Measurements from ENCODE around the gene GABRB3.
"Not testable (repeated sequence)": the region's sequence is repeated elsewhere in the genome, so short reads cannot be mapped to it uniquely, and the experiment has no call there.

Gene GABRB3

GRCh38 chr15:26722621-26723160 lies 50.2 kb downstream of the GABRB3 start:
- no peak overlapping the region for H3K4me3 ChIP-seq (replicated peaks; ENCODE audit: low read depth, low read length)
- no peak for TF ChIP-seq CTCF (IDR thresholded peaks at IDR 0.05; ENCODE audit: low read length, missing control alignments)
- DNase-seq (ENCODE audit: low read depth) = no peak

- DNase-seq (ENCODE audit: low read depth) = no peak
- no peak overlapping the region for H3K4me3 ChIP-seq (replicated peaks; ENCODE audit: low read depth, low read length)
- no peak for TF ChIP-seq CTCF (IDR thresholded peaks at IDR 0.05; ENCODE audit: low read length, missing control alignments)
Measured at GRCh38 chr15:26721232-26721967, 51.5 kb downstream of the GABRB3 start.

GRCh38 chr15:26720546-26720945 lies 52.3 kb downstream of the GABRB3 start:
- H3K4me3 ChIP-seq (replicated peaks; ENCODE audit: low read depth, low read length) = no peak overlapping the region
- no peak for DNase-seq (ENCODE audit: low read depth)
- TF ChIP-seq CTCF (IDR thresholded peaks at IDR 0.05; ENCODE audit: low read length, missing control alignments) = no peak

- not testable (repeated sequence) for DNase-seq (ENCODE audit: low read depth); H3K4me3 ChIP-seq (replicated peaks; ENCODE audit: low read depth, low read length)
Measured at GRCh38 chr15:26719866-26720265, 53.0 kb downstream of the GABRB3 start.

- DNase-seq (ENCODE audit: low read depth) = no peak
- no peak overlapping the region for H3K4me3 ChIP-seq (replicated peaks; ENCODE audit: low read depth, low read length)
- TF ChIP-seq CTCF (IDR thresholded peaks at IDR 0.05; ENCODE audit: low read length, missing control alignments) = no peak
Measured at GRCh38 chr15:26716069-26716468, 56.8 kb downstream of the GABRB3 start.

GRCh38 chr15:26713498-26713897 lies 59.4 kb downstream of the GABRB3 start:
- H3K4me3 ChIP-seq (replicated peaks; ENCODE audit: low read depth, low read length) = no peak overlapping the region
- TF ChIP-seq CTCF (IDR thresholded peaks at IDR 0.05; ENCODE audit: low read length, missing control alignments) = no peak
- DNase-seq (ENCODE audit: low read depth) = no peak

GRCh38 chr15:26712335-26712734 lies 60.5 kb downstream of the GABRB3 start:
- no peak overlapping the region for H3K4me3 ChIP-seq (replicated peaks; ENCODE audit: low read depth, low read length)
- TF ChIP-seq CTCF (IDR thresholded peaks at IDR 0.05; ENCODE audit: low read length, missing control alignments) = no peak
- DNase-seq (ENCODE audit: low read depth) = no peak
